Kidney (tissue), 14 donors: ENCODE results near the gene SGSH. TPM values are rescaled to one million over a fixed set of nuclear protein-coding genes. Genes with fewer than 3 reads are reported as not detected.

ENCODE experiments used
- DNase-seq, 5 donors: peaks; one replicate each; pipeline ENCODE4 v3.0.0-alpha.2; 2013 to 2020
- FAIRE-seq: peaks from 2 replicates; lab custom pipeline; 2012; peaks lifted over from hg19 to GRCh38; lab: Jason Lieb, UNC
- H3K27ac ChIP-seq, 2 donors: one replicate each; pipeline ENCODE4 v1.7.0; 2013; ENCODE audit warnings: low read depth in 2 of 2, low read length in 2 of 2, inconsistent platforms in 1 of 2
- H3K27me3 ChIP-seq: one replicate; pipeline ENCODE4 v1.7.1; 2013; ENCODE audit warnings: low read length, inconsistent platforms; ENCODE audit not compliant: control insufficient read depth, insufficient read depth
- H3K36me3 ChIP-seq, 3 donors: one replicate each; pipeline versions ENCODE4 v1.7.0 to v1.7.1; 2013; ENCODE audit warnings: low read length in 3 of 3, control low read depth in 1 of 3, inconsistent platforms in 1 of 3; ENCODE audit not compliant: insufficient read depth in 3 of 3, control insufficient read depth in 2 of 3
- H3K4me1 ChIP-seq, 3 donors: one replicate each; pipeline versions ENCODE4 v1.7.0 to v1.7.1; 2013; ENCODE audit warnings: low read length in 3 of 3, inconsistent platforms in 1 of 3, low read depth in 1 of 3; ENCODE audit not compliant: control insufficient read depth in 2 of 3, insufficient read depth in 2 of 3
- H3K4me3 ChIP-seq, 3 donors: one replicate each; pipeline versions ENCODE4 v1.7.0 to v1.8.1; 2013; ENCODE audit warnings: low read length in 3 of 3, control low read depth in 1 of 3, inconsistent platforms in 1 of 3
- H3K9ac ChIP-seq, 3 donors: one replicate each; pipeline versions ENCODE4 v1.7.0 to v1.7.1; 2013; ENCODE audit warnings: low read length in 3 of 3, control low read depth in 1 of 3, inconsistent platforms in 1 of 3
- H3K9me3 ChIP-seq, 3 donors: one replicate each; pipeline versions ENCODE4 v1.7.0 to v1.7.1; 2013; ENCODE audit warnings: low read length in 3 of 3, control low read depth in 1 of 3, inconsistent platforms in 1 of 3; ENCODE audit not compliant: control insufficient read depth in 2 of 3, insufficient read depth in 1 of 3
- intact Hi-C: fragments of 100-400 bp; cut with DNase I; formaldehyde crosslinking; loops from one replicate; pipeline ENCODE4 v1.11.1; 2022
- polyA plus RNA-seq: library from polyadenylated mRNA; stranded (reverse); fragments of 350-450 nt; fragmentation: Illumina TruSeq; extraction: RNeasy Lipid Tissue Mini Kit (QIAGEN cat#74804); gene quantifications from one replicate; pipeline ENCODE4 v1.2.3, GENCODE V29; 2014; ENCODE audit warnings: low read depth, low replicate concordance; ENCODE audit not compliant: insufficient read depth
- total RNA-seq: library from RNA; stranded (reverse); fragmentation: NEBNext Ultra II Directional; extraction: Animal tissue kit (Norgen Biotek cat#: 25700); gene quantifications from one replicate; pipeline ENCODE4 v1.2.1, GENCODE V29; 2021
- TF ChIP-seq, protein P1 (sequence below): IDR thresholded peaks from 3 replicates; pipeline ENCODE4 v1.5.1; 2012; ENCODE audit warnings: mild to moderate bottlenecking, moderate library complexity, borderline replicate concordance; ENCODE audit not compliant: insufficient read depth; ENCODE audit errors: extremely low read depth
- donor health status: control.
- donor health status: control.
- donor health status: control.
- donor health status: control.
- donor health status: control.
- donor health status: DM: yes; HTN: yes; CAD: no.
- donor health status: Normal renal cell carcinoma (clear cell type).

SGSH gene
- total and polyA plus RNA-seq, 2 donors from 2014 or later, result 25.9 to 63.2 TPM

DNA sequence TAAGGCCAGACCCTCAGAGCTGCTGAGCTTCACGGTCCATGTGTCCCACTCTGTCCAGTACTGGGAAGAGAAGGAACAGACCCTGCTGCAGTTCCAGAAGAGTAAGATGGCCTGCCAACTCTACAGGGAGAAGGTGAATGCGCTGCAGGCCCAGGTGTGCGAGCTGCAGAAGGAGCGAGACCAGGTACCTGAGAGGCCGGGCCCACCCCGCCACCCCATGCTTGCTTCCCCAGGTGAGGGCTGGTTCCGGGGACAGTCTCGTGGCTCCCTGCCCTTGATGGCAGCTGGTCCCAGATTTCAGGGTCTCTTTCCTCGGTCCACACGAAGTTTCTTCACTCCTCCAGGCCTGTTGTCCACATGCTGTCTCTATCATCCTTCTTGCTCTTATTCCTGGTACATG is 29.4 kb downstream of the SGSH start:
- peaks cover 0 to 7% (median 2%) of the 10 kb centered on the region in 3 donors for H3K4me1 ChIP-seq
- H3K27me3 ChIP-seq, result no peaks in the 10 kb centered on the region
- intact Hi-C loops, result no loop called here
- DNase-seq (no peak), FAIRE-seq (no peak)
- no peak overlapping the region for H3K9ac ChIP-seq
- H3K4me3 ChIP-seq, result no peak overlapping the region
- TF ChIP-seq, protein P1, sequence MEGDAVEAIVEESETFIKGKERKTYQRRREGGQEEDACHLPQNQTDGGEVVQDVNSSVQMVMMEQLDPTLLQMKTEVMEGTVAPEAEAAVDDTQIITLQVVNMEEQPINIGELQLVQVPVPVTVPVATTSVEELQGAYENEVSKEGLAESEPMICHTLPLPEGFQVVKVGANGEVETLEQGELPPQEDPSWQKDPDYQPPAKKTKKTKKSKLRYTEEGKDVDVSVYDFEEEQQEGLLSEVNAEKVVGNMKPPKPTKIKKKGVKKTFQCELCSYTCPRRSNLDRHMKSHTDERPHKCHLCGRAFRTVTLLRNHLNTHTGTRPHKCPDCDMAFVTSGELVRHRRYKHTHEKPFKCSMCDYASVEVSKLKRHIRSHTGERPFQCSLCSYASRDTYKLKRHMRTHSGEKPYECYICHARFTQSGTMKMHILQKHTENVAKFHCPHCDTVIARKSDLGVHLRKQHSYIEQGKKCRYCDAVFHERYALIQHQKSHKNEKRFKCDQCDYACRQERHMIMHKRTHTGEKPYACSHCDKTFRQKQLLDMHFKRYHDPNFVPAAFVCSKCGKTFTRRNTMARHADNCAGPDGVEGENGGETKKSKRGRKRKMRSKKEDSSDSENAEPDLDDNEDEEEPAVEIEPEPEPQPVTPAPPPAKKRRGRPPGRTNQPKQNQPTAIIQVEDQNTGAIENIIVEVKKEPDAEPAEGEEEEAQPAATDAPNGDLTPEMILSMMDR, result no peak
- H3K27ac ChIP-seq, result no peak overlapping the region
- no peaks in the 10 kb centered on the region for H3K9me3 ChIP-seq
- no peaks in the 10 kb centered on the region for H3K36me3 ChIP-seq

DNA sequence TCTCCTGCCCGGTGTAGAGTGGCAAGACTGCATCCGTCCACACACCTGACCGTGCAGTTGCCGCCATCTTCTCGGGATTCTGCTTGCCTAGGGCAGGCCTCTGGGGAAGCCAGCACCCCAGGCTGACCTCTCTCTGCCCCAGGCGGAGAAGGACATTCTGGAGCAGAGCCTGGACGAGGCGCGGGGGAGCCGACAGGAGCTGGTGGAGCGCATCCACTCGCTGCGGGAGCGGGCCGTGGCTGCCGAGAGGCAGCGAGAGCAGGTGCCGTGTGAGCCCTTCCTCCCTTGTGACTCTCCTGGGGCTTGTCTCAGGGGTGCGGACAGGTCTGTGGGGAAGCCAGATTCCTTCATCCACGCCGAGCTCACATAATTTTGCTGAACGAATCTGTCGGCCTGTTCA is 30.5 kb downstream of the SGSH start:
- no peak for FAIRE-seq
- TF ChIP-seq, protein P1, result no peak
- Histone ChIP-seq H3K27me3 (no peaks in the 10 kb centered on the region), H3K27ac (no peak overlapping the region), H3K9me3 (no peaks in the 10 kb centered on the region), H3K36me3 (no peaks in the 10 kb centered on the region), H3K4me3 (peak overlapping the region in 1 of 3 donors; percentile 6), H3K4me1 (peaks cover 0 to 7% (median 2%) of the 10 kb centered on the region in 3 donors), H3K9ac (no peak overlapping the region)
- peak in 4 of 5 donors; percentile 71 to 77 (median 75) for DNase-seq
- intact Hi-C loops, result no loop called here

DNA sequence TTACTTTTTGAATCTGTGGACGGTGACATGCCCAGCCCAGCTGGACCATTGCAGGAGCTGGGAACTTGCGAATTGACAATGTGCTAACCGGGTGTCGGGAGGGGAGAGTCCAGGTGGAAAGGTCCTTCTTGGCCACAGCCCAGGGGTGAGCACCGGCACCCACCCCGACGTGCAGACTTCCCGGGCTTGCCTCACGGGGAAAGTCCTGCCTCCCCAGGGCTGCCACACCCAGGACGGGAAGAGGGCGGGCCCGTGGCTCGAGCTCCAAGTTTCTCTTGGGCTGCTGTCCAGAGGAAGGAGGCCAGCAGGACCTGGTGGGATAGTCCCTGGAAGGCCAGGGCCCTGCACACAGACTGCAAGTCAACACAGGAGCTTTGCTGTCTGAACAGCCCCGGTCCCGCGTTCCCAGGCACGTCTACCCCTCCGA is 32.6 kb downstream of the SGSH start:
- Histone ChIP-seq H3K27ac (no peak overlapping the region), H3K27me3 (no peaks in the 10 kb centered on the region), H3K9me3 (no peaks in the 10 kb centered on the region), H3K4me1 (peaks cover 0 to 7% (median 2%) of the 10 kb centered on the region in 3 donors), H3K4me3 (peak overlapping the region in 1 of 3 donors; percentile 13), H3K9ac (no peak overlapping the region), H3K36me3 (no peaks in the 10 kb centered on the region)
- TF ChIP-seq, protein P1, result no peak
- DNase-seq (peak in 1 of 5 donors; percentile 87), FAIRE-seq (no peak)
- intact Hi-C loops, result no loop called here

DNA sequence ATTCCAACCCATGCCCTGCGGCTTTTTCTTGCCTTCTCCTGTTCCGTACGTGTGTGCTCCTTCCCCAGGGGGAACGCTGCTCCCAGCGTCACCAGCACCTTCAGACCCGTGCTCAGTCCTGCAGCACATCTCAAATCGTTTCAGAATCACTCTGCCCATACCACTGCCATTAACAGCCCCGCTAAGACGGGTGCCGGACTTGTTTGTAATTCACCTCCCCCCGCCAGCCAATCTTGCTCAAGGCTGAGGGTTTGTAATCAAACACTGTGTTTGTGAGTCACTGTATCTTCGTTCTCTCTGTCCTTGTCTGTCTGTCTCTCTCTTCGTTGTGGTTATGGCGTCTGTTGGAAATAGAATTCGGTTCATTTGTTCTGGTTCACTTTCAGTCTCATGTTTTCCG is 33.0 kb downstream of the SGSH start:
- no peak for DNase-seq
- Histone ChIP-seq H3K4me3 (no peak overlapping the region), H3K4me1 (peaks cover 0 to 7% (median 2%) of the 10 kb centered on the region in 3 donors), H3K9me3 (no peaks in the 10 kb centered on the region), H3K27ac (no peak overlapping the region), H3K9ac (no peak overlapping the region), H3K27me3 (no peaks in the 10 kb centered on the region), H3K36me3 (no peaks in the 10 kb centered on the region)
- no peak for FAIRE-seq
- TF ChIP-seq, protein P1, result no peak
- intact Hi-C loops, result no loop called here
